Fibroblast of pulmonary artery (primary cell): ENCODE measurements around the gene SGSM2.

Experiments used
- DNase-seq: peaks from one replicate; pipeline ENCODE4 v3.0.0-alpha.2; 2010; ENCODE audit warnings: low read depth
- H3K4me3 ChIP-seq: replicated peaks from 2 replicates; pipeline ENCODE4 v1.5.1; 2011; ENCODE audit warnings: low read depth, mild to moderate bottlenecking, control low read depth, low read length, moderate library complexity
- CTCF ChIP-seq: IDR thresholded peaks from 2 replicates; pipeline ENCODE4 v1.5.1; 2011; ENCODE audit warnings: mild to moderate bottlenecking, control low read depth, low read length, inconsistent platforms; ENCODE audit errors: missing control alignments

Gene SGSM2

DNA sequence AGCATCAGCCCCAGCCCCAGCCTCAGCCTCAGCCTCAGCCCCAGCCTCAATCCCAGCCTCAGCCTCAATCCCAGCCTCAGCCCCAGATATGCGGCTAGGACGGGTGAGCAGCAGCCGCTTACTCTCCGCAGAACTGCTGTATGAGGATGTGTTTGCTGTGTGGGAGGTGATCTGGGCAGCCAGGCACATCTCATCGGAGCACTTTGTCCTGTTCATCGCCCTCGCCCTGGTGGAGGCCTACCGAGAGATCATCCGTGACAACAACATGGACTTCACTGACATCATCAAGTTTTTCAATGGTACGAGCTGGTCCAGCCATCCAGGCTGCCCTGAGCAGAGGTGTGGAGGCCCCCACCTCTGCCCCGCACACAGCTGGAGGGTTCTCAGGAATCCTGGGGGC is 41.6 kb downstream of the SGSM2 start:
- no peak for DNase-seq
- TF ChIP-seq CTCF, result no peak
- no peak overlapping the region for H3K4me3 ChIP-seq

DNA sequence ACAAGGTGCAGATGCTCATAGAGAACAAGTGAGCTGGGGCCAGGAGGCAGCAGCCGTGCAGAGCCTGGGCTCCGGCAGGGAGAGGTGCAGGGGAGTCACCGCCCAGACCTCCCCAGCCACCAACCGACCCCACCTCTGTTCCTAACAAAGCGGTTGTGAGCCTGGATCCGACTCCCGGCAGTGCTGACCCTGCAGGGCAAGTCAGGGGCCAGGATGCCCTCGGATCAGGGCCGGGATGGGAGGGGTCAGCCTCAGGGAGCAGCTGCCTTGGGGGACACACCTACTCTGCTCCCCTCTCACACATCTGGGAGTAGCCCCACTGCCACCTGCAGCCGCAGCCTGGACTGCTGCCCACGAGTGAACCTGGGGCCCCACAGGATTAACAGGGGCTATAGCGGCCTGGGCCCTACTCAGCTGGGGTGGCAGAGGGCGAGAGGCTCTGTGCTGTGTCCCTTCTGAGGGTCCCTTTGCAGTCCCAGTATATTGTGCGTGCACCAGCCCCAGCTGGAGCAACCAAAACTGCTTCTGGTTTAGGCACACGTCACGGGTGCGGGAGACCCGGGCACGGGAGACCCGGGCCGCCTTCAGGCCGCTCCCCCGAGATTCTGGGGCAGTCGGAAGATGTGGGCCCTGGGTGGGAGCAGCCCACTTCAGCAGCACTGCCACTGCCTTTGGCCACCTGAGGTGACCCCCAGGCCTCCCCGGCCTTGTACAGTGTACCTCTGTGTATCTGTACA is 42.4 kb downstream of the SGSM2 start:
- no peak overlapping the region for H3K4me3 ChIP-seq
- no peak for TF ChIP-seq CTCF
- no peak for DNase-seq

GRCh38 chr17:2380226-2380922 is 43.1 kb downstream of the SGSM2 start:
- no peak for TF ChIP-seq CTCF
- DNase-seq, result no peak
- H3K4me3 ChIP-seq, result no peak overlapping the region

- TF ChIP-seq CTCF, result no peak
- H3K4me3 ChIP-seq, result no peak overlapping the region
Measured at GRCh38 chr17:2380950-2381649, 43.8 kb downstream of the SGSM2 start.

GRCh38 chr17:2383628-2384167 is 46.4 kb downstream of the SGSM2 start:
- H3K4me3 ChIP-seq, result no peak overlapping the region
- no peak for TF ChIP-seq CTCF

More at GRCh38 chr17:2380950-2381649, 43.8 kb downstream of the SGSM2 start:
- DNase-seq, result no peak

GRCh38 chr17:2384439-2385127 is 47.3 kb downstream of the SGSM2 start:
- TF ChIP-seq CTCF, result no peak
- no peak for DNase-seq
- H3K4me3 ChIP-seq, result no peak overlapping the region

More at GRCh38 chr17:2383628-2384167, 46.4 kb downstream of the SGSM2 start:
- no peak for DNase-seq
